ENCODE measurements around the gene IL6.

The IL6 gene

DNA sequence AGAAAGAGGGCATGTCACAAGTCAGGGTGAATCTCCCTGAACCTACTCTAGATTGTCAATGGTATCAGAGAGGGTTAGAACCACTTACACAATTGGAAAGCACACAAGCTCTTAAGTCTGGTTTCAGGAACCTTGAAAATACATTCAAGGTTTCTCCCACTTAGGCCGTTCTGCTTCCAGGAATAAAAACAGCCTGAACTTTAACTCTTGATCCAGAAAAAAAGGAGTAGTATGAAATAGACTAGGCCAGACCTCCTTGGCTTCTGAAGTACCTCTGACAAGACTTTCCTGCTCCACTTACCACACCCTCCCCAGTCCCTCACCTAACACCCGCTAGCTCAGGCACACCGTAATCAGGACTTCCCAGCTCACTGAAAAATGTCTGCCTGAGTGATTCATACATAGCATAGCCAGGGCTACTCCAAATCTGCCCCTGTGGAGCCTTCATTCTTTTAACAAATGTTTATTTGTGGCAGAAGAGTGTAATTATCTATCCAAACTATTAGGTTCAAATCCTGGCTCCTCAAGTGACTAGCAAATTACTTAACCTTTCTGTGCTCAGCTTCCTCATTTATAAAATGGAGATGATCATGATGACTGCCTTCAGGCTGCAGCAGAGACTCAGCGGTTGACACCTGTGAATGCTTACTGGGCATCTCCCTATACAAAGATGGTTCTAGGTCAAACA, 30.3 kb upstream of the IL6 start:
- Histone ChIP-seq H4K91ac (ENCODE audit: low read length) (no peak overlapping the region), H3K23ac (ENCODE audit: low read length in 2 of 2) (no peak overlapping the region), H2BK12ac (ENCODE audit: low read length in 2 of 2) (peak overlapping the region in 1 of 2 experiments; percentile 51), H3K14ac (ENCODE audit: low read length in 2 of 2) (no peak overlapping the region), H3K9ac (ENCODE audit: low read length) (peak overlapping the region; percentile 18), H2AFZ (ENCODE audit: low read depth, low read length) (no peak overlapping the region), H2BK120ac (ENCODE audit: low read depth, low read length) (no peak overlapping the region), H3K9me3 (ENCODE audit: control insufficient read depth, low read length) (no peaks in the 10 kb centered on the region), H2BK5ac (ENCODE audit: low read depth, low read length, poor library complexity, severe bottlenecking) (no peak overlapping the region), H3K4me3 (ENCODE audit: insufficient read depth in 1 of 2, low read depth in 1 of 2, low read length in 2 of 2) (no peak overlapping the region), H3K18ac (ENCODE audit: low read depth in 1 of 2, low read length in 2 of 2) (no peak overlapping the region), H3K27me3 (ENCODE audit: control insufficient read depth in 1 of 2, insufficient read depth in 1 of 2, low read length in 2 of 2) (no peaks in the 10 kb centered on the region), H3K79me1 (replicated peaks; ENCODE audit: low read length, poor library complexity, severe bottlenecking) (no peaks in the 10 kb centered on the region), H4K8ac (ENCODE audit: low read length) (peak overlapping the region; percentile 24), H3K4ac (ENCODE audit: low read depth in 1 of 2, low read length in 2 of 2) (no peak overlapping the region), H3K4me2 (ENCODE audit: low read length, poor library complexity, severe bottlenecking) (no peak overlapping the region), H2AK5ac (ENCODE audit: low read length, severe bottlenecking) (no peak overlapping the region), H3K27ac (ENCODE audit: low read length, poor library complexity, severe bottlenecking) (peak overlapping the region; percentile 2), H3K4me1 (ENCODE audit: control insufficient read depth, insufficient read depth, low read depth, low read length) (no peaks in the 10 kb centered on the region), H3K36me3 (ENCODE audit: control insufficient read depth in 1 of 2, insufficient read depth in 2 of 2, low read depth in 1 of 2, low read length in 2 of 2) (no peaks in the 10 kb centered on the region), H2BK15ac (ENCODE audit: low read depth, poor library complexity, severe bottlenecking) (no peak overlapping the region)
- DNase-seq, result peak; percentile 50
- WGBS, result 60% methylated on average over 4 of the region's 4 CpGs

DNA sequence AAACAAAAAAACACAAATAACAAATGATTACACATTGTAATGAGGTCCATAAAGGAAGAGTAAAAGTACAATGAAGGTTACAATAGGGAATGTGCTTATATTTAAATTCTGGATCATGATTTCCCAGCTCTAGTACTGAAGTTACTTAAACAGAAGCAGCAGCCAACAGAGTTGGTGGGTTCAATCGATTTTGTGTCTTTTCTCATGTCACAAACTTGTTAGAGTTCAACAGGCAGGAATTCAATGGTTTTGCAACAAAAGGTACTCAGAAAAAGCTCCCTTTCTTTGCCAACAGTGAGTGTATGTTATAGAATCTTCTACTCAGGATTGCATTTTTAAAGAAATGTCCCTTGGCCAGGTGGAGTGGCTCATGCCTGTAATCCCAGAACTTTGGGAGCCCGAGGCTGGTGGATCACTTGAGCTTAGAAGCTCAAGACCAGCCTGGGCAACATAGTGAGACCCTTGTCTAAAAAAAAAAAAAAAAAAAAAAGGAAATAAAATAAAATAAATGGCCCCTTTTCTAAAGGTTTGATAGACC, 29.6 kb upstream of the IL6 start:
- no peak overlapping the region for H3K23ac ChIP-seq (ENCODE audit: low read length in 2 of 2)

DNA sequence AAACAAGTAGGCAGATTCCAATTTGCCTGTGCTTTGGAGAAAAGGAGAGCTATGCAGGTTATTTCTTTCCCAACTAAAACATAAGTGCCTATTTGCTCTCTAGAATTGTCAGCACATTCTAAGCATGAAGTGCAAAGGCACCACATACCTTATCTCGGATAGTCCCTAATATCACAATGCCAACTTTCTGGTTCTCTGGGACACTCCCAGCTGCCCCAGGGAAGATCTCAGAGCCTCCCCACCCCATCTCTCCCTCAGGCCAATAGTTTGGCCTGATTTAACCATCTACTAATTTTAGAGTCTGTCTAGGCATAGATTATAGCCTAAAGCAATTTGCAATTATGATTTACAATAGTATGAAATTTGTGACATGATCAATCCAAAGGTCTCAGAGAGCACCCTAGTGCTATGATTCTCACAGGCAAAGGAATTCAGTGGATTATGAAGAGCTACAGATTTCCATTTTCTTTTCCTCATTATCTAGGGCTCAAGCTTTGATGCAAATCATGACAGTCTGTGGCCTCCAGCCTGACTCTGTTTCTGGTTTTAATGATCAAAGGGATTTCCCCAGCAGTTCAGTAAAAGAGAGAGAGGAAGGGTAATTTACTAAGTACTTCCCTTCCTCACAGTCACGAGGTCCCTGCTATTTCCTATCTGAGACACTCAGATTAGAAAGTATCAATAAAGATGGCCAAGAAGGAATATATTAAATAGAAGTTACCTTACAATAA, 29.0 kb upstream of the IL6 start:
- Histone ChIP-seq H4K91ac (ENCODE audit: low read length) (no peak overlapping the region), H2AK5ac (ENCODE audit: low read length, severe bottlenecking) (no peak overlapping the region), H2BK5ac (ENCODE audit: low read depth, low read length, poor library complexity, severe bottlenecking) (no peak overlapping the region), H2BK12ac (ENCODE audit: low read length in 2 of 2) (no peak overlapping the region), H2BK15ac (ENCODE audit: low read depth, poor library complexity, severe bottlenecking) (no peak overlapping the region), H3K23ac (ENCODE audit: low read length in 2 of 2) (no peak overlapping the region), H3K27ac (ENCODE audit: low read length, poor library complexity, severe bottlenecking) (no peak overlapping the region), H3K79me1 (replicated peaks; ENCODE audit: low read length, poor library complexity, severe bottlenecking) (no peaks in the 10 kb centered on the region), H3K4me2 (ENCODE audit: low read length, poor library complexity, severe bottlenecking) (no peak overlapping the region), H3K4me3 (ENCODE audit: insufficient read depth in 1 of 2, low read depth in 1 of 2, low read length in 2 of 2) (no peak overlapping the region), H2BK120ac (ENCODE audit: low read depth, low read length) (no peak overlapping the region), H2AFZ (ENCODE audit: low read depth, low read length) (no peak overlapping the region), H3K27me3 (ENCODE audit: control insufficient read depth in 1 of 2, insufficient read depth in 1 of 2, low read length in 2 of 2) (no peaks in the 10 kb centered on the region), H3K18ac (ENCODE audit: low read depth in 1 of 2, low read length in 2 of 2) (no peak overlapping the region), H3K14ac (ENCODE audit: low read length in 2 of 2) (no peak overlapping the region), H4K8ac (ENCODE audit: low read length) (no peak overlapping the region), H3K4me1 (ENCODE audit: control insufficient read depth, insufficient read depth, low read depth, low read length) (peaks cover 2% of the 10 kb centered on the region), H3K9me3 (ENCODE audit: control insufficient read depth, low read length) (no peaks in the 10 kb centered on the region), H3K4ac (ENCODE audit: low read depth in 1 of 2, low read length in 2 of 2) (no peak overlapping the region), H3K9ac (ENCODE audit: low read length) (no peak overlapping the region), H3K36me3 (ENCODE audit: control insufficient read depth in 1 of 2, insufficient read depth in 2 of 2, low read depth in 1 of 2, low read length in 2 of 2) (no peaks in the 10 kb centered on the region)
- 84% methylated on average over 1 of the region's 2 CpGs for WGBS
- no peak for DNase-seq

More for the DNA sequence above, 29.6 kb upstream of the IL6 start:
- H3K4me2 ChIP-seq (ENCODE audit: low read length, poor library complexity, severe bottlenecking), result no peak overlapping the region
- no peak overlapping the region for H4K91ac ChIP-seq (ENCODE audit: low read length)
- no peak overlapping the region for H2BK5ac ChIP-seq (ENCODE audit: low read depth, low read length, poor library complexity, severe bottlenecking)
- 60% methylated on average over 1 of the region's 2 CpGs for WGBS
- no peak overlapping the region for H2BK120ac ChIP-seq (ENCODE audit: low read depth, low read length)
- H2AFZ ChIP-seq (ENCODE audit: low read depth, low read length), result no peak overlapping the region
- no peak overlapping the region for H3K4ac ChIP-seq (ENCODE audit: low read depth in 1 of 2, low read length in 2 of 2)
- H4K8ac ChIP-seq (ENCODE audit: low read length), result no peak overlapping the region
- H2BK15ac ChIP-seq (ENCODE audit: low read depth, poor library complexity, severe bottlenecking), result no peak overlapping the region
- no peaks in the 10 kb centered on the region for H3K27me3 ChIP-seq (ENCODE audit: control insufficient read depth in 1 of 2, insufficient read depth in 1 of 2, low read length in 2 of 2)
- H3K79me1 ChIP-seq (replicated peaks; ENCODE audit: low read length, poor library complexity, severe bottlenecking), result no peaks in the 10 kb centered on the region
- H3K27ac ChIP-seq (ENCODE audit: low read length, poor library complexity, severe bottlenecking), result no peak overlapping the region
- no peak overlapping the region for H3K14ac ChIP-seq (ENCODE audit: low read length in 2 of 2)
- H2BK12ac ChIP-seq (ENCODE audit: low read length in 2 of 2), result no peak overlapping the region
- no peak for DNase-seq
- H3K9ac ChIP-seq (ENCODE audit: low read length), result no peak overlapping the region
- no peaks in the 10 kb centered on the region for H3K9me3 ChIP-seq (ENCODE audit: control insufficient read depth, low read length)
- no peak overlapping the region for H2AK5ac ChIP-seq (ENCODE audit: low read length, severe bottlenecking)
- no peak overlapping the region for H3K4me3 ChIP-seq (ENCODE audit: insufficient read depth in 1 of 2, low read depth in 1 of 2, low read length in 2 of 2)
- H3K18ac ChIP-seq (ENCODE audit: low read depth in 1 of 2, low read length in 2 of 2), result no peak overlapping the region
- H3K4me1 ChIP-seq (ENCODE audit: control insufficient read depth, insufficient read depth, low read depth, low read length), result peaks cover 2% of the 10 kb centered on the region
- no peaks in the 10 kb centered on the region for H3K36me3 ChIP-seq (ENCODE audit: control insufficient read depth in 1 of 2, insufficient read depth in 2 of 2, low read depth in 1 of 2, low read length in 2 of 2)

DNA sequence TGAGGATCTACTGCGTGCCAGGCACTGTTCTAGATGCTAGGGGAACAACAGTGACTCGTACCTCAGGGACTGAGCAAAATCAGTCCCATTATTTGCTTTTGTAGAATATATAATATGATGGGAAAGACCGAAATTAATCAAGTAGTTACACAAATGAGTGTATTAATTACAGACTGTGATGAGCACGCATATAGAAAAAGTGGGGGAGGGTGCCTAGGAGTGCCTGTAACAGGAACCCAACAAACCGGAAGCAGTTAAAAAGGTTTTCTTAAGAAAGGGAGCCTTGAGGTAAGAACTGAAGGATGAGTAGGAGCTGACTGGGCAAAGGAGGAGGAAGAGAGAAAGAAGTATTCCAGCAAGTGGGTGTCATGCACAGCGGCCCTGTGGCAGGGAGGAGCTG, 28.2 kb upstream of the IL6 start:
- H2BK5ac ChIP-seq (ENCODE audit: low read depth, low read length, poor library complexity, severe bottlenecking), result no peak overlapping the region
- peaks cover 2% of the 10 kb centered on the region for H3K4me1 ChIP-seq (ENCODE audit: control insufficient read depth, insufficient read depth, low read depth, low read length)
- H3K36me3 ChIP-seq (ENCODE audit: control insufficient read depth in 1 of 2, insufficient read depth in 2 of 2, low read depth in 1 of 2, low read length in 2 of 2), result no peaks in the 10 kb centered on the region
- H4K91ac ChIP-seq (ENCODE audit: low read length), result no peak overlapping the region
- H3K27me3 ChIP-seq (ENCODE audit: control insufficient read depth in 1 of 2, insufficient read depth in 1 of 2, low read length in 2 of 2), result no peaks in the 10 kb centered on the region
- 93% methylated on average over 6 of the region's 6 CpGs for WGBS
- no peaks in the 10 kb centered on the region for H3K9me3 ChIP-seq (ENCODE audit: control insufficient read depth, low read length)
- no peak overlapping the region for H2BK120ac ChIP-seq (ENCODE audit: low read depth, low read length)
- H2BK15ac ChIP-seq (ENCODE audit: low read depth, poor library complexity, severe bottlenecking), result no peak overlapping the region
- peak overlapping the region in 1 of 2 experiments; percentile 70 for H3K14ac ChIP-seq (ENCODE audit: low read length in 2 of 2)
- H3K27ac ChIP-seq (ENCODE audit: low read length, poor library complexity, severe bottlenecking), result no peak overlapping the region
- peak overlapping the region in 1 of 2 experiments; percentile 94 for H2BK12ac ChIP-seq (ENCODE audit: low read length in 2 of 2)
- no peak overlapping the region for H3K9ac ChIP-seq (ENCODE audit: low read length)
- peak overlapping the region in 1 of 2 experiments; percentile 77 for H3K4ac ChIP-seq (ENCODE audit: low read depth in 1 of 2, low read length in 2 of 2)
- no peak for DNase-seq
- H3K23ac ChIP-seq (ENCODE audit: low read length in 2 of 2), result no peak overlapping the region
- no peak overlapping the region for H4K8ac ChIP-seq (ENCODE audit: low read length)
- no peak overlapping the region for H3K4me3 ChIP-seq (ENCODE audit: insufficient read depth in 1 of 2, low read depth in 1 of 2, low read length in 2 of 2)
- no peak overlapping the region for H3K4me2 ChIP-seq (ENCODE audit: low read length, poor library complexity, severe bottlenecking)
- H2AFZ ChIP-seq (ENCODE audit: low read depth, low read length), result no peak overlapping the region
- peak overlapping the region in 1 of 2 experiments; percentile 87 for H3K18ac ChIP-seq (ENCODE audit: low read depth in 1 of 2, low read length in 2 of 2)
- no peak overlapping the region for H2AK5ac ChIP-seq (ENCODE audit: low read length, severe bottlenecking)
- H3K79me1 ChIP-seq (replicated peaks; ENCODE audit: low read length, poor library complexity, severe bottlenecking), result no peaks in the 10 kb centered on the region
